GM12872 (cell line): ENCODE results near the gene DSTYK.

Experiments
- CTCF ChIP-seq: IDR thresholded peaks from 3 replicates; pipeline ENCODE4 v1.5.1; 2011; ENCODE audit warnings: low read depth, mild to moderate bottlenecking, low read length, moderate library complexity; ENCODE audit not compliant: insufficient read depth

DSTYK gene

GRCh38 chr1:205225901-205226765, 14.6 kb upstream of the DSTYK start:
- no peak for TF ChIP-seq CTCF

- TF ChIP-seq CTCF = no peak
Measured at GRCh38 chr1:205224736-205225135, 13.2 kb upstream of the DSTYK start.

GRCh38 chr1:205220421-205220820, 8.9 kb upstream of the DSTYK start:
- TF ChIP-seq CTCF = no peak

GRCh38 chr1:205217418-205217817, 5.9 kb upstream of the DSTYK start:
- TF ChIP-seq CTCF = no peak

GRCh38 chr1:205216588-205216987, 5.1 kb upstream of the DSTYK start:
- TF ChIP-seq CTCF = no peak

GRCh38 chr1:205214756-205215155, 3.3 kb upstream of the DSTYK start:
- TF ChIP-seq CTCF = no peak

- TF ChIP-seq CTCF = no peak
Measured at GRCh38 chr1:205211839-205212536, 486 bp upstream of the DSTYK start.
